Vagina (tissue), 2 donors: ENCODE results near the gene SEC24D.

Experiments used
- CTCF ChIP-seq, 3 experiments: fragments of 450-650 bp in 2 of 3; fragments of 200-600 bp in 1 of 3; sonication (generic) in 1 of 3; IDR thresholded peaks; one replicate each; pipeline ENCODE4 v1.5.1; 2017 to 2019; ENCODE audit warnings: antibody characterized with exemption in 3 of 3, mild to moderate bottlenecking in 2 of 3, moderate library complexity in 2 of 3
- POLR2A ChIP-seq, 2 donors: fragments of 450-650 bp; IDR thresholded peaks; one replicate each; pipeline ENCODE4 v1.6.1; 2017; ENCODE audit warnings: antibody characterized with exemption in 2 of 2, mild to moderate bottlenecking in 2 of 2, moderate library complexity in 2 of 2

- TF ChIP-seq CTCF (IDR thresholded peaks at IDR 0.05) (no peak), POLR2A (IDR thresholded peaks at IDR 0.05) (no peak)
Measured at GRCh38 chr4:118811832-118812231, 24.1 kb downstream of the SEC24D start.
